Stomach (tissue), 9 donors: ENCODE data around the gene ZDHHC20. TPM values are rescaled to one million over a fixed set of nuclear protein-coding genes. Genes with fewer than 3 reads are reported as not detected.
"Not testable (repeated sequence)": the region's sequence is repeated elsewhere in the genome, so short reads cannot be mapped to it uniquely, and the experiment has no call there.

Source experiments
- DNase-seq, 2 donors: peaks; one replicate each; pipeline versions ENCODE4 v3.0.0 to v3.0.0-alpha.2; 2013 to 2019
- H3K27ac ChIP-seq, 5 donors: fragments of 200-600 bp in 4 of 5; sonication (generic) in 4 of 5; one replicate each; pipeline ENCODE4 v1.5.1; 2013 to 2019; ENCODE audit warnings: mild to moderate bottlenecking in 1 of 5, moderate library complexity in 1 of 5
- H3K27me3 ChIP-seq, 3 donors: fragments of 200-600 bp; sonication (generic); one replicate each; pipeline ENCODE4 v1.5.1; 2017 to 2019; ENCODE audit warnings: mixed run types in 1 of 3
- H3K36me3 ChIP-seq, 4 donors: fragments of 200-600 bp; sonication (generic); 1 replicate in 3 of 4; 2 replicates in 1 of 4; pipeline ENCODE4 v1.5.1; 2016 to 2019
- H3K4me1 ChIP-seq, 4 donors: fragments of 200-600 bp; sonication (generic); one replicate each; pipeline ENCODE4 v1.5.1; 2016 to 2019
- H3K4me3 ChIP-seq, 4 donors: fragments of 200-600 bp; sonication (generic) in 3 of 4; one replicate each; pipeline ENCODE4 v1.5.1; 2016 to 2019; ENCODE audit warnings: mild to moderate bottlenecking in 1 of 4
- H3K9me3 ChIP-seq, 4 donors: fragments of 200-600 bp; sonication (generic); one replicate each; pipeline ENCODE4 v1.5.1; 2016 to 2019
- EP300 ChIP-seq: sonication (generic); formaldehyde crosslinking; IDR thresholded peaks from one replicate; pipeline ENCODE4 v1.6.1; 2017; ENCODE audit warnings: antibody characterized with exemption
- POLR2A ChIP-seq, 4 donors: fragments of 450-650 bp; IDR thresholded peaks; one replicate each; pipeline ENCODE4 v1.6.1; 2016; ENCODE audit warnings: antibody characterized with exemption in 4 of 4, control low read depth in 2 of 4, mild to moderate bottlenecking in 1 of 4, moderate library complexity in 1 of 4
- POLR2AphosphoS5 ChIP-seq, 3 donors: sonication (generic); formaldehyde crosslinking; IDR thresholded peaks; one replicate each; pipeline ENCODE4 v1.6.1; 2016; ENCODE audit warnings: antibody characterized with exemption in 3 of 3
- WGBS, 5 donors: extraction: QIAGEN DNeasy Blood & Tissue Kit in 3 of 5; methylation state at CpG; one replicate each; pipeline versions ENCODE4 v1.1.5 to v1.1.7; 2013 to 2018; 5-methylcytosine and 5-hydroxymethylcytosine counted together
- intact Hi-C: fragments of 100-400 bp; cut with DNase I; formaldehyde crosslinking; loops from one replicate; pipeline ENCODE4 v1.15.1; 2023; ENCODE audit warnings: low total_unique reads
- polyA plus RNA-seq, 3 donors: library from polyadenylated mRNA; stranded (reverse); fragments of 200-250 nt; gene quantifications; one replicate each; pipeline ENCODE4 v1.2.3, GENCODE V29; 2013
- total RNA-seq, 5 donors: library from RNA; depleted of rRNA; stranded (reverse); fragments of >200 nt; gene quantifications; one replicate each; pipeline versions ENCODE4 v1.1.0 to v1.2.3, GENCODE V29; 2014 to 2016
- TF ChIP-seq, protein P1 (sequence below), 7 experiments: fragments of 450-650 bp in 4 of 7; fragments of 200-600 bp in 3 of 7; sonication (generic) in 3 of 7; IDR thresholded peaks; one replicate each; pipeline ENCODE4 v1.5.1; 2016 to 2019; ENCODE audit warnings: antibody characterized with exemption in 7 of 7, control low read depth in 2 of 7, mild to moderate bottlenecking in 1 of 7
- donor health status: healthy with polysubstance abuse.
- donor health status: Bipolar disorder and iron deficiency.
- donor health status: healthy.

The ZDHHC20 gene
- total and polyA plus RNA-seq, 8 donors: 13.9 to 329 (median 37.7) TPM

DNA sequence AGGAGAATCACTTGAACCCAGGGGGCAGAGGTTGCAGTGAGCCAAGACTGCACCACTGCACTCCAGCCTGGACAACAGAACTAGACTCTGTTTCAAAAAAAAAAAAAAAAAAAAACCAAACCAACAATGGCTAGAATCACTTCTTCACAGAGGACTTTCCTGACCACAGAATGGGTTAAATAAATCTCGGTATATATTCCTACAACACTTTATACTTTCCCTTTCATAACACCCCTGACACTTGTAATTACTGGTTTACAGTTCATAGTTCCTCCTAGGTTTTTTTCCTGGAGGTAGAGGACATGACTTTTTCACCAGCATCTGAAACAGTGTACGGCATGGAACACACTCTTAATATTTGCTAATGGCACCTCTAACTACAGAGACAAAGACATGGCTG, 31.4 kb downstream of the ZDHHC20 start:
- Histone ChIP-seq H3K4me3 (no peak overlapping the region), H3K9me3 (peaks cover 5 to 16% (median 11%) of the 10 kb centered on the region in 4 donors), H3K36me3 (no peaks in the 10 kb centered on the region), H3K4me1 (peaks cover 0 to 7% (median 0%) of the 10 kb centered on the region in 4 donors), H3K27ac (no peak overlapping the region), H3K27me3 (no peaks in the 10 kb centered on the region)
- intact Hi-C loops: no loop called here
- no peak for DNase-seq
- TF ChIP-seq POLR2AphosphoS5 (IDR thresholded peaks at IDR 0.05) (no peak), EP300 (no peak), POLR2A (IDR thresholded peaks at IDR 0.05) (no peak)
- TF ChIP-seq, protein P1, sequence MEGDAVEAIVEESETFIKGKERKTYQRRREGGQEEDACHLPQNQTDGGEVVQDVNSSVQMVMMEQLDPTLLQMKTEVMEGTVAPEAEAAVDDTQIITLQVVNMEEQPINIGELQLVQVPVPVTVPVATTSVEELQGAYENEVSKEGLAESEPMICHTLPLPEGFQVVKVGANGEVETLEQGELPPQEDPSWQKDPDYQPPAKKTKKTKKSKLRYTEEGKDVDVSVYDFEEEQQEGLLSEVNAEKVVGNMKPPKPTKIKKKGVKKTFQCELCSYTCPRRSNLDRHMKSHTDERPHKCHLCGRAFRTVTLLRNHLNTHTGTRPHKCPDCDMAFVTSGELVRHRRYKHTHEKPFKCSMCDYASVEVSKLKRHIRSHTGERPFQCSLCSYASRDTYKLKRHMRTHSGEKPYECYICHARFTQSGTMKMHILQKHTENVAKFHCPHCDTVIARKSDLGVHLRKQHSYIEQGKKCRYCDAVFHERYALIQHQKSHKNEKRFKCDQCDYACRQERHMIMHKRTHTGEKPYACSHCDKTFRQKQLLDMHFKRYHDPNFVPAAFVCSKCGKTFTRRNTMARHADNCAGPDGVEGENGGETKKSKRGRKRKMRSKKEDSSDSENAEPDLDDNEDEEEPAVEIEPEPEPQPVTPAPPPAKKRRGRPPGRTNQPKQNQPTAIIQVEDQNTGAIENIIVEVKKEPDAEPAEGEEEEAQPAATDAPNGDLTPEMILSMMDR (IDR thresholded peaks at IDR 0.05): no peak
- WGBS, 5 donors: 62 to 76% (median 73%) methylated on average over 2 of the region's 2 CpGs

DNA sequence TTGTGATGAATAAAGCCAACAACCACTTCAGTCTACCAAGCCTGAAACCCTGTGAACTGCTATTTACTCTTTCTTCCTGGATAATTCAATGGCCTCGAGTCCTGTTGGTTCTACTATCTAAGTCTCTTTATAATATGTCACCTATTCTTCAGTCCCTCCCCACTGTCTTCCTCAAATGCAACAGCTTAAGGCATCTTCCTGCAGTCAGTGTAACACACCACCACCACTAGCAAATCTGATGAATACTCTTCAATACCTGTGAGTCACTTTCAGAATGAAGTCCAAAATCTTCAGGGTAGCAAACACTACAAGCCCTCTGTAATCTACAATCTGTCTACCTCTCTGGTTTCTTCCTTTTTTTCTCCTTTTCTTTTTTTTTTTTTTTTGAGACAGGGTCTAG, 32.9 kb downstream of the ZDHHC20 start:
- peaks cover 5 to 16% (median 11%) of the 10 kb centered on the region in 4 donors for H3K9me3 ChIP-seq
- H3K36me3 ChIP-seq: no peaks in the 10 kb centered on the region
- no peak for DNase-seq
- 16 to 50% (median 42%) methylated on average over 1 of the region's 1 CpG for WGBS, 5 donors
- no peak overlapping the region for H3K4me3 ChIP-seq
- intact Hi-C loops: no loop called here
- H3K27me3 ChIP-seq: no peaks in the 10 kb centered on the region
- H3K27ac ChIP-seq: no peak overlapping the region
- peaks cover 0 to 12% (median 3%) of the 10 kb centered on the region in 4 donors for H3K4me1 ChIP-seq
- TF ChIP-seq POLR2AphosphoS5 (IDR thresholded peaks at IDR 0.05): no peak
- TF ChIP-seq, protein P1 (IDR thresholded peaks at IDR 0.05): no peak

DNA sequence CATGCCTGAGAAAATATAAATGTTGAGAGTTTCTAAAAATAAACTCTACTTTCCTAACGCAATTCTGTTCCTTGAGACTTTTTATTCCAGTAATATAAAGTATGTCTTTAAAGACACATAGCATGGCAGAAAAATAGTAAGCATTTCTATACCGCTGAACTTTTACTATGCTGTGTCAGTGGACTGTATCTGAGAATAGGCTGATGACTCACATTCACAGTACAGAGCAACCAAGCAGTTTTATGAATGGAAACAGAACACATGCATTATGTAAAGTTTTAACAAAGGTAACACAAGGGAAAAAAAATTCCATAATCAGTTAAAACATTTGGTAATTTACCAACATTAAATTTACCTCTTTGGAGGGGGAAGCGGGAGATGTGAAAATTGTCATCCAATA, 38.4 kb downstream of the ZDHHC20 start:
- H3K27ac ChIP-seq: no peak overlapping the region
- H3K27me3 ChIP-seq: no peaks in the 10 kb centered on the region
- WGBS, 5 donors: 64 to 75% (median 69%) methylated on average over 3 of the region's 3 CpGs
- peak in 1 of 2 donors; percentile 24 for DNase-seq
- intact Hi-C loops: no loop called here
- H3K4me1 ChIP-seq: peaks cover 0 to 6% (median 3%) of the 10 kb centered on the region in 4 donors
- peaks cover 0 to 25% (median 12%) of the 10 kb centered on the region in 4 donors for H3K36me3 ChIP-seq
- no peak overlapping the region for H3K4me3 ChIP-seq
- TF ChIP-seq EP300: no peak
- no peaks in the 10 kb centered on the region for H3K9me3 ChIP-seq

DNA sequence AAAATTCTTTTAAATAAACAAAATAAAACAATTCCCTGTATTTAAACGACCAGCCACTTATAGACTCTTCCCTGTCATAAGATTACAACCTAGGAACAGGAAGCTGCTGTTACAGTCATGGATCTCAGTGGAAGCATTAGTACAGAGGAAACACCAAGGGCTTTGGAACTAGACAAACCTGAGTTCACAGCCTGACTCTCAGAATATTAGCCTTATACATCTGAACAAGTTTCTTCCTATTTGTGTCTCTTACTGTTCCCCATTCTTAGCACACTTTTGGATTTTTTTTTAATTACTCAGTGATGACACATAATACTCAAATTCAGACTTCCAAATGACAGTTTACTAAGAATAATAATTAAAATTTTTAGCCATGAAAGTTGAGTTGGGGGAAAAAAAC, 46.1 kb downstream of the ZDHHC20 start:
- 49 to 81% (median 63%) methylated on average over 1 of the region's 1 CpG for WGBS, 5 donors
- no peak for DNase-seq
- intact Hi-C loops: no loop called here

DNA sequence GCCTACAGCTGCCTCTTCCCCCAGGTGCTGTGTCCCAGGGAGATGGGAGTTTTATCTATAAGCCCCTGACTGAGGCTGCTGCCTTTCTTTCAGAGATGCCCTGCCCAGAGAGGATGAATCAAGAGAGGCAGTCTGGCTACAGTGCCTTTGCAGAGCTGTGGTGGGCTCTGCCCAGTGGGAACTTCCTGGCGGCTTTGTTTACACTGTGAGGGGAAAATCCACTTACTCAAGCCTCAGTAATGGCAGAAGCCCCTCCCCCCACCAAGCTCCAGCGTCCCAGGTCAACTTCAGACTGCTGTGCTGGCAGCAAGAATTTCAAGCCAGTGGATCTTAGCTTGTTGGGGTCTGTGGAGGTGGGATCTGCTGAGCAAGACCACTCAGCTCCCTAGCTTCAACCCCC, 48.6 kb downstream of the ZDHHC20 start:
- H3K9me3 ChIP-seq, intact Hi-C loops, H3K27ac ChIP-seq, H3K4me3 ChIP-seq, DNase-seq, H3K27me3 ChIP-seq: not testable (repeated sequence)
- H3K4me1 ChIP-seq: peaks cover 0 to 10% (median 5%) of the 10 kb centered on the region in 4 donors
- peaks cover 25 to 53% (median 47%) of the 10 kb centered on the region in 4 donors for H3K36me3 ChIP-seq
- 53 to 72% (median 55%) methylated on average over 2 of the region's 2 CpGs for WGBS, 5 donors

More for the DNA sequence above, 46.1 kb downstream of the ZDHHC20 start:
- H3K27ac ChIP-seq: no peak overlapping the region
- peaks cover 25 to 54% (median 48%) of the 10 kb centered on the region in 4 donors for H3K36me3 ChIP-seq
- TF ChIP-seq POLR2AphosphoS5 (IDR thresholded peaks at IDR 0.05): no peak
- TF ChIP-seq POLR2A (IDR thresholded peaks at IDR 0.05): no peak
- TF ChIP-seq EP300: no peak
- TF ChIP-seq, protein P1 (IDR thresholded peaks at IDR 0.05): no peak
- H3K9me3 ChIP-seq: no peaks in the 10 kb centered on the region
- no peak overlapping the region for H3K4me3 ChIP-seq
- H3K27me3 ChIP-seq: no peaks in the 10 kb centered on the region
- H3K4me1 ChIP-seq: peaks cover 0 to 10% (median 5%) of the 10 kb centered on the region in 4 donors
